Neural progenitor cell (in vitro differentiated cells): ENCODE measurements around the gene CARNS1. TPM values are rescaled to one million over a fixed set of nuclear protein-coding genes. Genes with fewer than 3 reads are reported as not detected.

ENCODE experiments used
- DNase-seq: peaks from one replicate; pipeline ENCODE4 v3.0.0-alpha.2; 2016; ENCODE audit warnings: low spot score
- H2AFZ ChIP-seq: fragments of 200-600 bp; sonication (generic); replicated peaks from 2 replicates; pipeline ENCODE4 v1.6.1; 2016; ENCODE audit warnings: antibody characterized with exemption
- H3F3A ChIP-seq: fragments of 200-600 bp; sonication (generic); 2 replicates; pipeline ENCODE4 v1.6.1; 2016; ENCODE audit warnings: antibody characterized with exemption, low read depth
- H3K27ac ChIP-seq: fragments of 200-600 bp; sonication (generic); 2 replicates; pipeline ENCODE4 v1.5.1; 2016; ENCODE audit warnings: mild to moderate bottlenecking
- H3K27me3 ChIP-seq: fragments of 200-600 bp; sonication (generic); 2 replicates; pipeline ENCODE4 v1.6.1; 2016; ENCODE audit warnings: mild to moderate bottlenecking, moderate library complexity
- H3K36me3 ChIP-seq: fragments of 200-600 bp; sonication (generic); 2 replicates; pipeline ENCODE4 v1.5.1; 2016
- H3K4me1 ChIP-seq: fragments of 200-600 bp; sonication (generic); 2 replicates; pipeline ENCODE4 v1.6.1; 2016; ENCODE audit warnings: mixed run types
- H3K4me2 ChIP-seq: fragments of 200-600 bp; sonication (generic); 2 replicates; pipeline ENCODE4 v1.6.1; 2016
- H3K4me3 ChIP-seq: fragments of 200-600 bp; sonication (generic); 2 replicates; pipeline ENCODE4 v1.5.1; 2016
- H3K79me2 ChIP-seq: fragments of 200-600 bp; sonication (generic); 2 replicates; pipeline ENCODE4 v1.6.1; 2016; ENCODE audit warnings: low read depth
- H3K9ac ChIP-seq: fragments of 200-600 bp; sonication (generic); 2 replicates; pipeline ENCODE4 v1.6.1; 2016
- H3K9me3 ChIP-seq: fragments of 200-600 bp; sonication (generic); 2 replicates; pipeline ENCODE4 v1.5.1; 2016; ENCODE audit warnings: low read depth
- H4K20me1 ChIP-seq: fragments of 200-600 bp; sonication (generic); 2 replicates; pipeline ENCODE4 v1.6.1; 2016; ENCODE audit warnings: low read depth
- H3K27ac Mint-ChIP-seq: 3 replicates; pipeline ENCODE4 v1.8.0; 2021; ENCODE audit warnings: mixed read lengths
- H3K27me3 Mint-ChIP-seq: 2 replicates; pipeline ENCODE4 v1.8.0; 2022; ENCODE audit warnings: low read depth, mild to moderate bottlenecking, inconsistent platforms, moderate library complexity, mixed read lengths; ENCODE audit not compliant: insufficient read depth
- H3K36me3 Mint-ChIP-seq: 3 replicates; pipeline ENCODE4 v1.8.0; 2021; ENCODE audit warnings: mixed read lengths
- H3K4me1 Mint-ChIP-seq: 3 replicates; pipeline ENCODE4 v1.8.0; 2021; ENCODE audit warnings: mixed read lengths
- H3K4me3 Mint-ChIP-seq: 3 replicates; pipeline ENCODE4 v1.8.0; 2021; ENCODE audit warnings: mild to moderate bottlenecking, moderate library complexity, mixed read lengths
- H3K9me3 Mint-ChIP-seq: 3 replicates; pipeline ENCODE4 v1.8.0; 2020; ENCODE audit warnings: mixed read lengths
- CTCF ChIP-seq: fragments of 200-600 bp; sonication (generic); IDR thresholded peaks from 2 replicates; pipeline ENCODE4 v1.5.1; 2017; ENCODE audit warnings: antibody characterized with exemption, mild to moderate bottlenecking
- EZH2 ChIP-seq: fragments of 200-600 bp; sonication (generic); IDR thresholded peaks from 2 replicates; pipeline ENCODE4 v1.6.1; 2017; ENCODE audit warnings: antibody characterized with exemption, mild to moderate bottlenecking, moderate library complexity
- EZH2phosphoT487 ChIP-seq: fragments of 200-600 bp; sonication (generic); IDR thresholded peaks from 2 replicates; pipeline ENCODE4 v1.6.1; 2017; ENCODE audit warnings: antibody characterized with exemption
- total RNA-seq: library from RNA; depleted of rRNA; stranded (reverse); fragments of >200 nt; gene quantifications from 2 replicates; pipeline ENCODE4 v1.2.3, GENCODE V29; 2015; ENCODE audit warnings: low replicate concordance

The CARNS1 gene
- total RNA-seq, 1 donor from 2014 or later: 0.52 TPM

- Histone ChIP-seq H3K4me2 (no peak overlapping the region), H3K79me2 (peaks cover 26% of the 10 kb centered on the region), H4K20me1 (peaks cover 14% of the 10 kb centered on the region), H3K4me1 (peaks cover 10% of the 10 kb centered on the region), H3K9ac (no peak overlapping the region), H3K4me3 (no peak overlapping the region), H3K27ac (no peak overlapping the region), H3K36me3 (no peaks in the 10 kb centered on the region), H2AFZ (no peak overlapping the region), H3K9me3 (no peaks in the 10 kb centered on the region), H3F3A (peaks cover 12% of the 10 kb centered on the region), H3K27me3 (no peaks in the 10 kb centered on the region)
- Mint-ChIP-seq H3K27me3 (peaks cover 4% of the 10 kb centered on the region), H3K4me3 (no peak overlapping the region), H3K27ac (no peak overlapping the region), H3K36me3 (peaks cover 10% of the 10 kb centered on the region), H3K4me1 (peaks cover 22% of the 10 kb centered on the region), H3K9me3 (no peaks in the 10 kb centered on the region)
- TF ChIP-seq CTCF (no peak), EZH2phosphoT487 (no peak), EZH2 (no peak)
- DNase-seq: no peak
Observed at GRCh38 chr11:67395555-67396258, 19.8 kb upstream of the CARNS1 start.

- TF ChIP-seq EZH2phosphoT487 (no peak), EZH2 (no peak), CTCF (no peak)
- no peaks in the 10 kb centered on the region for H3K9me3 ChIP-seq
- peaks cover 11% of the 10 kb centered on the region for H3F3A ChIP-seq
- Mint-ChIP-seq H3K27ac (no peak overlapping the region), H3K27me3 (peaks cover 4% of the 10 kb centered on the region), H3K4me3 (no peak overlapping the region), H3K4me1 (peaks cover 21% of the 10 kb centered on the region), H3K36me3 (peaks cover 10% of the 10 kb centered on the region), H3K9me3 (no peaks in the 10 kb centered on the region)
- H3K27ac ChIP-seq: no peak overlapping the region
- H3K27me3 ChIP-seq: no peaks in the 10 kb centered on the region
- H3K4me1 ChIP-seq: peaks cover 12% of the 10 kb centered on the region
- DNase-seq: no peak
- no peaks in the 10 kb centered on the region for H3K36me3 ChIP-seq
- peaks cover 17% of the 10 kb centered on the region for H4K20me1 ChIP-seq
- H3K79me2 ChIP-seq: peaks cover 26% of the 10 kb centered on the region
- H3K4me3 ChIP-seq: no peak overlapping the region
- no peak overlapping the region for H3K4me2 ChIP-seq
- H3K9ac ChIP-seq: no peak overlapping the region
- H2AFZ ChIP-seq: no peak overlapping the region
Observed at GRCh38 chr11:67396259-67396581, 19.3 kb upstream of the CARNS1 start.

GRCh38 chr11:67396587-67397389 lies 18.7 kb upstream of the CARNS1 start:
- TF ChIP-seq EZH2 (no peak), CTCF (no peak), EZH2phosphoT487 (no peak)
- Histone ChIP-seq H3K4me1 (peaks cover 12% of the 10 kb centered on the region), H3K27ac (no peak overlapping the region), H4K20me1 (peaks cover 17% of the 10 kb centered on the region), H3K36me3 (no peaks in the 10 kb centered on the region), H3K4me2 (no peak overlapping the region), H3K79me2 (peaks cover 24% of the 10 kb centered on the region), H3K4me3 (no peak overlapping the region), H3K9me3 (no peaks in the 10 kb centered on the region), H3K27me3 (no peaks in the 10 kb centered on the region), H3F3A (peaks cover 9% of the 10 kb centered on the region), H3K9ac (no peak overlapping the region), H2AFZ (no peak overlapping the region)
- H3K36me3 Mint-ChIP-seq: peaks cover 10% of the 10 kb centered on the region
- peaks cover 4% of the 10 kb centered on the region for H3K27me3 Mint-ChIP-seq
- peaks cover 20% of the 10 kb centered on the region for H3K4me1 Mint-ChIP-seq
- DNase-seq: no peak
- H3K4me3 Mint-ChIP-seq: peak overlapping the region; percentile 72
- H3K9me3 Mint-ChIP-seq: no peaks in the 10 kb centered on the region
- peak overlapping the region; percentile 57 for H3K27ac Mint-ChIP-seq
